Sigmoid colon (tissue), 7 donors: Measurements from ENCODE around the gene RAB11B. TPM values are rescaled to one million over a fixed set of nuclear protein-coding genes. Genes with fewer than 3 reads are reported as not detected.

ENCODE experiments used
- DNase-seq: peaks from one replicate; pipeline ENCODE4 v3.0.0-alpha.2; 2019
- H3K27ac ChIP-seq, 4 donors: fragments of 200-600 bp; sonication (generic); one replicate each; pipeline ENCODE4 v1.5.1; 2016 to 2019; ENCODE audit warnings: mild to moderate bottlenecking in 1 of 4
- H3K27me3 ChIP-seq, 3 donors: fragments of 200-600 bp; sonication (generic); one replicate each; pipeline ENCODE4 v1.5.1; 2019; ENCODE audit warnings: mild to moderate bottlenecking in 1 of 3
- H3K36me3 ChIP-seq, 4 donors: fragments of 200-600 bp; sonication (generic); one replicate each; pipeline ENCODE4 v1.5.1; 2016 to 2019
- H3K4me1 ChIP-seq, 4 donors: fragments of 200-600 bp; sonication (generic); one replicate each; pipeline ENCODE4 v1.5.1; 2017 to 2019
- H3K4me3 ChIP-seq, 4 donors: fragments of 200-600 bp; sonication (generic); one replicate each; pipeline ENCODE4 v1.5.1; 2017 to 2019; ENCODE audit warnings: mild to moderate bottlenecking in 2 of 4, moderate library complexity in 1 of 4
- H3K9me3 ChIP-seq, 4 donors: fragments of 200-600 bp in 3 of 4; sonication (generic) in 3 of 4; one replicate each; pipeline versions ENCODE4 v1.5.1 to v1.6.1; 2013 to 2019
- EP300 ChIP-seq, 4 donors: sonication (generic); formaldehyde crosslinking; IDR thresholded peaks; one replicate each; pipeline ENCODE4 v1.6.1; 2017; ENCODE audit warnings: antibody characterized with exemption in 4 of 4
- POLR2A ChIP-seq, 2 donors: fragments of 450-650 bp; IDR thresholded peaks; one replicate each; pipeline ENCODE4 v1.6.1; 2016; ENCODE audit warnings: antibody characterized with exemption in 2 of 2, mild to moderate bottlenecking in 2 of 2, moderate library complexity in 2 of 2
- POLR2AphosphoS5 ChIP-seq, 4 donors: sonication (generic); formaldehyde crosslinking; IDR thresholded peaks; one replicate each; pipeline ENCODE4 v1.6.1; 2017; ENCODE audit warnings: antibody characterized with exemption in 4 of 4
- WGBS, 2 donors: extraction: QIAGEN DNeasy Blood & Tissue Kit; methylation state at CpG; one replicate each; pipeline ENCODE4 v1.1.7; 2013; 5-methylcytosine and 5-hydroxymethylcytosine counted together
- intact Hi-C: fragments of 100-400 bp; cut with DNase I; formaldehyde crosslinking; loops from one replicate; pipeline ENCODE4 v1.15.1; 2023
- polyA plus RNA-seq, 3 donors: library from polyadenylated mRNA; stranded (reverse); fragments of 200-250 nt; gene quantifications; one replicate each; pipeline ENCODE4 v1.2.3, GENCODE V29; 2013
- total RNA-seq, 4 donors: library from RNA; depleted of rRNA; stranded (reverse); fragments of >200 nt; gene quantifications; one replicate each; pipeline ENCODE4 v1.1.0, GENCODE V29; 2016
- TF ChIP-seq, protein P1 (sequence below), 4 experiments: fragments of 450-650 bp in 3 of 4; fragments of 200-600 bp in 1 of 4; IDR thresholded peaks; one replicate each; pipeline ENCODE4 v1.5.1; 2016 to 2019; ENCODE audit warnings: antibody characterized with exemption in 4 of 4, mild to moderate bottlenecking in 3 of 4, moderate library complexity in 2 of 4
- donor health status: healthy with polysubstance abuse.
- donor health status: Bipolar disorder and iron deficiency.
- donor health status: healthy.

Gene RAB11B
- total and polyA plus RNA-seq, 7 donors: 17.5 to 103 (median 42.1) TPM

- WGBS, 2 donors: 41 to 51% methylated on average over 11 of the region's 11 CpGs
- TF ChIP-seq EP300 (IDR thresholded peaks at IDR 0.05) (no peak), POLR2A (IDR thresholded peaks at IDR 0.05) (no peak), POLR2AphosphoS5 (IDR thresholded peaks at IDR 0.05) (peak; percentile 25 to 80 (median 44))
- TF ChIP-seq, protein P1, sequence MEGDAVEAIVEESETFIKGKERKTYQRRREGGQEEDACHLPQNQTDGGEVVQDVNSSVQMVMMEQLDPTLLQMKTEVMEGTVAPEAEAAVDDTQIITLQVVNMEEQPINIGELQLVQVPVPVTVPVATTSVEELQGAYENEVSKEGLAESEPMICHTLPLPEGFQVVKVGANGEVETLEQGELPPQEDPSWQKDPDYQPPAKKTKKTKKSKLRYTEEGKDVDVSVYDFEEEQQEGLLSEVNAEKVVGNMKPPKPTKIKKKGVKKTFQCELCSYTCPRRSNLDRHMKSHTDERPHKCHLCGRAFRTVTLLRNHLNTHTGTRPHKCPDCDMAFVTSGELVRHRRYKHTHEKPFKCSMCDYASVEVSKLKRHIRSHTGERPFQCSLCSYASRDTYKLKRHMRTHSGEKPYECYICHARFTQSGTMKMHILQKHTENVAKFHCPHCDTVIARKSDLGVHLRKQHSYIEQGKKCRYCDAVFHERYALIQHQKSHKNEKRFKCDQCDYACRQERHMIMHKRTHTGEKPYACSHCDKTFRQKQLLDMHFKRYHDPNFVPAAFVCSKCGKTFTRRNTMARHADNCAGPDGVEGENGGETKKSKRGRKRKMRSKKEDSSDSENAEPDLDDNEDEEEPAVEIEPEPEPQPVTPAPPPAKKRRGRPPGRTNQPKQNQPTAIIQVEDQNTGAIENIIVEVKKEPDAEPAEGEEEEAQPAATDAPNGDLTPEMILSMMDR (IDR thresholded peaks at IDR 0.05): no peak
- Histone ChIP-seq H3K4me3 (peak overlapping the region in 1 of 4 donors; percentile 84), H3K9me3 (no peaks in the 10 kb centered on the region), H3K27ac (peak overlapping the region; percentile 99 to 100 (median 100)), H3K36me3 (no peaks in the 10 kb centered on the region), H3K27me3 (no peaks in the 10 kb centered on the region), H3K4me1 (peaks cover 4 to 61% (median 54%) of the 10 kb centered on the region in 4 donors)
- peak; percentile 83 for DNase-seq
- intact Hi-C loops: no loop called here
These were observed 1.9 kb downstream of the RAB11B start for GRCh38 chr19:8392017-8392591.

DNA sequence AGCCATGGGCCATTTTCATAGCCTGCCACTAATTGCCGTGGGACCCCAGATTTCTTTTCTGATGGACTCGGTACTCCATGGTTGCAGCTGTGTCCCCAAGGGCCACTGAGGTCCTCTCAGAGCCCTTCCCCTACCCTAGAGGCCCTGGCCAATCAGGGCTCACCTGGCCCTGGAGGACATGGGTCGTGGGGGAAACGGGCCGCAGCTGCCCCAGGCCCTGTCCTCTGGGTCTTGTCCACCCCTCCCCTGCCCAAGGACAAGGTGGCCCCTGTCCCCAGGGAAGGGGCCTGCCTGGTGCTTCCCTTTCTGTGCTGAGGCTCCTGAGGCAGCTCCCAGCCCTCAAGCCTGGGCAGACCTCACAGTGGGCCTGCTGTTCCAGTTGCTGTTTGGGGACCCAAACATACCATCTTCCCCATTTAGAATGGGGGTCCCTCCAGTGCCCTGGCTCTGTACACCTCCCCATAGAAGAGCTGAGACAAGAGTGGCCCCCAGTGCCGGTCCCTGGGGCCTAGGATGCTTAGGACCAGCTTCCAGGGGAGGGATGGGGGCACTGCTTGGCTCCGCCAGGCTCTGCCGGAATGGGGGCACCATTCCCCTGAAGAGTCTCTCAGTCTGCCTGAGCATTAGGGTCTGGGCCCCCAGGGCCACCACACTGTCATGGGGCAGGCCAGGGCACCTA lies 3.2 kb downstream of the RAB11B start:
- Histone ChIP-seq H3K27ac (peak overlapping the region; percentile 99 to 100 (median 100)), H3K4me1 (peaks cover 4 to 73% (median 65%) of the 10 kb centered on the region in 4 donors), H3K27me3 (no peaks in the 10 kb centered on the region), H3K36me3 (no peaks in the 10 kb centered on the region), H3K9me3 (no peaks in the 10 kb centered on the region), H3K4me3 (no peak overlapping the region)
- TF ChIP-seq POLR2A (IDR thresholded peaks at IDR 0.05) (no peak), EP300 (IDR thresholded peaks at IDR 0.05) (no peak), POLR2AphosphoS5 (IDR thresholded peaks at IDR 0.05) (no peak)
- TF ChIP-seq, protein P1 (IDR thresholded peaks at IDR 0.05): no peak
- DNase-seq: no peak
- intact Hi-C loops: no loop called here
- 74 to 93% methylated on average over 8 of the region's 8 CpGs for WGBS, 2 donors

GRCh38 chr19:8393871-8394250 lies 3.7 kb downstream of the RAB11B start:
- H3K27ac ChIP-seq: peak overlapping the region; percentile 99 to 100 (median 100)
- no peaks in the 10 kb centered on the region for H3K9me3 ChIP-seq
- TF ChIP-seq EP300 (IDR thresholded peaks at IDR 0.05): no peak
- TF ChIP-seq POLR2AphosphoS5 (IDR thresholded peaks at IDR 0.05): no peak
- no peak for TF ChIP-seq POLR2A (IDR thresholded peaks at IDR 0.05)
- TF ChIP-seq, protein P1 (IDR thresholded peaks at IDR 0.05): no peak
- no peak for DNase-seq
- intact Hi-C loops: no loop called here
- H3K36me3 ChIP-seq: no peaks in the 10 kb centered on the region
- H3K27me3 ChIP-seq: no peaks in the 10 kb centered on the region
- H3K4me1 ChIP-seq: peaks cover 4 to 75% (median 66%) of the 10 kb centered on the region in 4 donors
- whole genome bisulfite sequencing, 2 donors: 90 to 95% methylated on average over 8 of the region's 8 CpGs
- no peak overlapping the region for H3K4me3 ChIP-seq

GRCh38 chr19:8395621-8396082 lies 5.5 kb downstream of the RAB11B start:
- Histone ChIP-seq H3K36me3 (peaks cover 0 to 16% (median 10%) of the 10 kb centered on the region in 4 donors), H3K4me3 (no peak overlapping the region), H3K9me3 (no peaks in the 10 kb centered on the region), H3K27ac (peak overlapping the region in 3 of 4 donors; percentile 99 to 100 (median 100)), H3K27me3 (no peaks in the 10 kb centered on the region), H3K4me1 (peaks cover 4 to 70% (median 66%) of the 10 kb centered on the region in 4 donors)
- 89 to 93% methylated on average over 14 of the region's 14 CpGs for WGBS, 2 donors
- no peak for DNase-seq
- TF ChIP-seq EP300 (IDR thresholded peaks at IDR 0.05) (no peak), POLR2AphosphoS5 (IDR thresholded peaks at IDR 0.05) (no peak), POLR2A (IDR thresholded peaks at IDR 0.05) (no peak)
- TF ChIP-seq, protein P1 (IDR thresholded peaks at IDR 0.05): no peak
- intact Hi-C loops: loop anchor here (5.0 kb wide), 1 partner anchor 112 kb away; no protein-coding TSS in a partner anchor
